ENCODE measurements around the gene CDK6. TPM values are rescaled to one million over a fixed set of nuclear protein-coding genes. Genes with fewer than 3 reads are reported as not detected.

CDK6 gene
- total and polyA plus RNA-seq, 10 of the 15 experiments (the other 5 are each of a cell fraction or from before 2014, with no cell fraction given), result 8.0 to 118 (median 45.8) TPM

DNA sequence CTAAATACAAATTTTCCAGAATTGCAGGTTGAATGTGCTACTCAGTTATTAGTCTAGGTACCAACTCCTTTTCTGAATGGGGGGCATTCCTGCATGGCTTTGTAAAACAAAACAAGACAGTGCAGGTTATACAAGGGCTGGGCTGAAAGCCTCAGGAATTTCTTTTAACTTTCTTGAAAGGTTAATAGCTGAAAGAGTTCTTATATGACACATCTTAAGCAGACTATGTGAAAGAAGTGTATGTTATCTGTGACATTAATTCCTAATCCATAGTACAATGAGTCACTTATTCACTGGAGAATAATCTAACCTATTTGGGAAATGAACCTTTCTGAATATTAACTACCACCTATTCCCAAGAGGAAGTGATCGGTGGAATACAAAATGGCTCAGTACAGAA is 130.5 kb downstream of the CDK6 start:
- BruUV-seq (replicated peaks), result no TSS peak
- in situ Hi-C loops (cut with MboI) (no loop called here), intact Hi-C loops (cut with micrococcal nuclease; ENCODE audit: unreplicated experiment) (loop anchor here (5.0 kb wide), 2 partner anchors 106 to 126 kb away; no protein-coding TSS in a partner anchor)
- WGBS (ENCODE audit: insufficient coverage, insufficient replicate concordance, low lambda C conversion rate, missing lambda C conversion rate), result 100% methylated on average over 1 of the region's 1 CpG
- DNase-seq (ENCODE audit: low read depth, low spot score), result no peak
- CTCF ChIA-PET, result no interaction called here
- no peaks in the 10 kb centered on the region for H4K20me1 ChIP-seq (ENCODE audit: control insufficient read depth, insufficient read depth)
- TF ChIP-seq HDAC6 (IDR thresholded peaks at IDR 0.05; ENCODE audit: unreplicated experiment) (no peak), NBN (IDR thresholded peaks at IDR 0.05) (no peak), IKZF2 (IDR thresholded peaks at IDR 0.05) (no peak), ZNF24 (IDR thresholded peaks at IDR 0.05) (no peak)
- no peak overlapping the region for H3K4me3 ChIP-seq
- H3K9ac ChIP-seq (ENCODE audit: control insufficient read depth, insufficient read depth, low read length), result no peak overlapping the region
- peaks cover 2% of the 10 kb centered on the region; the same call in 2 of the 3 replicates for H3K9me3 ChIP-seq (replicated peaks; ENCODE audit: control insufficient read depth, insufficient read depth, low read length)
- H3K27ac ChIP-seq (ENCODE audit: control insufficient read depth, insufficient read depth), result no peak overlapping the region
- ATAC-seq, result no peak
- H3K4me2 ChIP-seq (ENCODE audit: control insufficient read depth, insufficient read depth), result no peak overlapping the region
- SMC1A ChIA-PET (ENCODE audit: uncharacterized antibody, unreplicated experiment), result interaction anchor here (0.8 to 1.6 kb wide), 4 partner anchors 10 to 21 kb away, joined by 3 to 6 read pairs (median 3); no protein-coding TSS in a partner anchor
- H2AFZ ChIP-seq (ENCODE audit: control insufficient read depth, low read depth, low read length), result no peak overlapping the region
- H3K4me1 ChIP-seq (ENCODE audit: control insufficient read depth, insufficient read depth, low read length), result peaks cover 5% of the 10 kb centered on the region; the same call in 1 of the 2 replicates
- POLR2A ChIA-PET, result interaction anchor here (1.5 kb wide), 1 partner anchor 10 kb away, joined by 4 read pairs; no protein-coding TSS in a partner anchor
- RAD21 ChIA-PET (ENCODE audit: unreplicated experiment), result no interaction called here
- peaks cover 0 to 1% of the 10 kb centered on the region in 2 experiments; a peak in 3 of 4 replicates for H3K36me3 ChIP-seq (ENCODE audit: control insufficient read depth in 2 of 2, insufficient read depth in 2 of 2, low read length in 1 of 2)
- no peaks in the 10 kb centered on the region for H3K27me3 ChIP-seq (replicated peaks in 1 of 2; ENCODE audit: control insufficient read depth in 2 of 2, insufficient read depth in 2 of 2, low read length in 1 of 2)
- no peaks in the 10 kb centered on the region for H3K79me2 ChIP-seq (ENCODE audit: control insufficient read depth, insufficient read depth, low read length)
- FAIRE-seq, result no peak

DNA sequence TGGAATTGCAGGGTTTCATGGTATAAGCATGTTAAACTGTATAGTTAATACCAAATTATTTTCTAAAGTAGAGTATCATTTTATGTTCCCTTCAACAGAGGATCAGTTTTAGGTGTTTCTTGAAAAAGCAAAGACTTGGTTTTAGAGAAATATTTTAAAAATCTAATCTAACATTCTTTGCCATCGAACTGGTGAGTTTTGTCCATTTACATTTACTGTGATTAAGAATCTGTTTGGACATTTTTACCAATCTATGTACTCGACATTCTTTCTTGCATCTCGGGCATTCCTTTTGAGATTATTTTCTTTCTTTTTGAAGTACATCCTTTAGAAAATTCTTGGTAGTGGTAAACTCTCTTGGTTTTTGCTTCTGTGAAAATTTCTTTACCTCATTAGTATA is 131.5 kb downstream of the CDK6 start:
- in situ Hi-C loops (cut with MboI) (no loop called here), intact Hi-C loops (cut with micrococcal nuclease; ENCODE audit: unreplicated experiment) (loop anchor here (5.0 kb wide), 2 partner anchors 107 to 127 kb away; no protein-coding TSS in a partner anchor)
- ChIA-PET POLR2A (interaction anchor here (0.5 kb wide), 1 partner anchor 119 kb away, joined by 3 read pairs; no protein-coding TSS in a partner anchor), CTCF (interaction anchor here (1.1 kb wide), 1 partner anchor 14 kb away, joined by 3 read pairs; no protein-coding TSS in a partner anchor), SMC1A (ENCODE audit: uncharacterized antibody, unreplicated experiment) (interaction anchor here (1.6 kb wide), 1 partner anchor 9 kb away, joined by 6 read pairs; no protein-coding TSS in a partner anchor), RAD21 (ENCODE audit: unreplicated experiment) (no interaction called here)
- FAIRE-seq (no peak), ATAC-seq (no peak), DNase-seq (ENCODE audit: low read depth, low spot score) (no peak)
- Histone ChIP-seq H3K9ac (ENCODE audit: control insufficient read depth, insufficient read depth, low read length) (no peak overlapping the region), H2AFZ (ENCODE audit: control insufficient read depth, low read depth, low read length) (no peak overlapping the region), H3K4me3 (no peak overlapping the region), H3K27ac (ENCODE audit: control insufficient read depth, insufficient read depth) (no peak overlapping the region), H3K79me2 (ENCODE audit: control insufficient read depth, insufficient read depth, low read length) (no peaks in the 10 kb centered on the region), H3K36me3 (ENCODE audit: control insufficient read depth in 2 of 2, insufficient read depth in 2 of 2, low read length in 1 of 2) (peaks cover 1 to 4% of the 10 kb centered on the region in 2 experiments; a peak in 3 of 4 replicates), H3K4me1 (ENCODE audit: control insufficient read depth, insufficient read depth, low read length) (peaks cover 5% of the 10 kb centered on the region; the same call in 1 of the 2 replicates), H3K9me3 (replicated peaks; ENCODE audit: control insufficient read depth, insufficient read depth, low read length) (peaks cover 2% of the 10 kb centered on the region; the same call in 2 of the 3 replicates), H3K4me2 (ENCODE audit: control insufficient read depth, insufficient read depth) (no peak overlapping the region), H3K27me3 (replicated peaks in 1 of 2; ENCODE audit: control insufficient read depth in 2 of 2, insufficient read depth in 2 of 2, low read length in 1 of 2) (no peaks in the 10 kb centered on the region), H4K20me1 (ENCODE audit: control insufficient read depth, insufficient read depth) (no peaks in the 10 kb centered on the region)
- WGBS (ENCODE audit: insufficient coverage, insufficient replicate concordance, low lambda C conversion rate, missing lambda C conversion rate), result 98% methylated on average over 3 of the region's 3 CpGs
- BruUV-seq (replicated peaks), result no TSS peak
- TF ChIP-seq HCFC1 (IDR thresholded peaks at IDR 0.05; ENCODE audit: low read length), result no peak
- no peak for TF ChIP-seq BMI1 (IDR thresholded peaks at IDR 0.05; ENCODE audit: borderline replicate concordance)
- no peak for TF ChIP-seq BACH1 (IDR thresholded peaks at IDR 0.05; ENCODE audit: borderline replicate concordance)

Data from GM12878 (cell line).